ENCODE results near the gene EVA1B.

- no peak for TF ChIP-seq CTCF (IDR thresholded peaks at IDR 0.05)
- no peak for TF ChIP-seq POLR2A (IDR thresholded peaks at IDR 0.05)
These were observed 21.9 kb upstream of the EVA1B start for GRCh38 chr1:36345353-36345752.

Measured in Peyer's patch (tissue), 4 donors.